Panc1 (cell line): Measurements from ENCODE around the gene CDH3.

Source experiments
- CTCF ChIP-seq: fragments of 450-650 bp; IDR thresholded peaks from 2 replicates; pipeline ENCODE4 v1.5.1; 2017; ENCODE audit warnings: mild to moderate bottlenecking
- POLR2AphosphoS5 ChIP-seq: IDR thresholded peaks from 2 replicates; pipeline ENCODE4 v1.6.1; 2012; ENCODE audit warnings: mild to moderate bottlenecking, low read depth, low read length, moderate library complexity
- SIN3A ChIP-seq: IDR thresholded peaks from 2 replicates; pipeline ENCODE4 v1.6.1; 2012; ENCODE audit warnings: low read depth, mild to moderate bottlenecking, low read length, moderate library complexity, borderline replicate concordance; ENCODE audit not compliant: insufficient read depth
- TCF7L2 ChIP-seq: IDR thresholded peaks from 2 replicates; pipeline ENCODE4 v1.6.1; 2011; ENCODE audit warnings: mild to moderate bottlenecking, low read depth, low read length, inconsistent platforms

- TF ChIP-seq CTCF (no peak), SIN3A (no peak), POLR2AphosphoS5 (no peak), TCF7L2 (no peak)
Observed at GRCh38 chr16:68689921-68690320, 44.8 kb downstream of the CDH3 start.
